Gastrocnemius medialis (tissue), 4 donors: ENCODE measurements around the gene TCFL5.

ENCODE experiments used
- CTCF ChIP-seq, 5 experiments: fragments of 450-650 bp in 3 of 5; fragments of 200-600 bp in 2 of 5; sonication (generic) in 2 of 5; IDR thresholded peaks in 4 of 5; conservative IDR thresholded peaks in 1 of 5; 1 replicate in 4 of 5; 2 replicates in 1 of 5; pipeline ENCODE4 v1.5.1; 2016 to 2019; ENCODE audit warnings: antibody characterized with exemption in 5 of 5, mild to moderate bottlenecking in 3 of 5, moderate library complexity in 3 of 5
- POLR2A ChIP-seq, 2 donors: fragments of 450-650 bp; IDR thresholded peaks; one replicate each; pipeline ENCODE4 v1.6.1; 2017; ENCODE audit warnings: antibody characterized with exemption in 2 of 2, mild to moderate bottlenecking in 2 of 2, moderate library complexity in 2 of 2

- TF ChIP-seq CTCF (IDR thresholded peaks at IDR 0.05 in 4 of 5, conservative IDR thresholded peaks at IDR 0.05 in 1 of 5) = no peak
- no peak for TF ChIP-seq POLR2A (IDR thresholded peaks at IDR 0.05)
These were observed 38.0 kb upstream of the TCFL5 start for GRCh38 chr20:62899633-62900051.
